Right lobe of liver (tissue), 6 donors: ENCODE measurements around the gene CAMSAP2. TPM values are rescaled to one million over a fixed set of nuclear protein-coding genes. Genes with fewer than 3 reads are reported as not detected.

Experiments used
- ATAC-seq, 4 donors: fragments of 200-7000 bp; cut with Tn5 transposase; one replicate each; pipeline ENCODE4 v1.9.1; 2020; ENCODE audit warnings: mild to moderate bottlenecking in 4 of 4, moderate library complexity in 4 of 4
- DNase-seq, 3 donors: peaks; one replicate each; pipeline ENCODE4 v3.0.0-alpha.2; 2020
- H3K27ac ChIP-seq, 3 donors: fragments of 200-600 bp; one replicate each; pipeline ENCODE4 v1.8.0; 2022
- H3K27me3 ChIP-seq, 2 donors: fragments of 200-600 bp; one replicate each; pipeline ENCODE4 v1.8.0; 2022
- H3K36me3 ChIP-seq, 4 donors: fragments of 200-600 bp; sonication (generic) in 1 of 4; one replicate each; pipeline versions ENCODE4 v1.5.1 to v1.8.0; 2017 to 2022; ENCODE audit warnings: control low read depth in 1 of 4
- H3K4me1 ChIP-seq, 4 donors: fragments of 200-600 bp; sonication (generic) in 1 of 4; one replicate each; pipeline versions ENCODE4 v1.5.1 to v1.8.0; 2017 to 2022; ENCODE audit warnings: control low read depth in 1 of 4
- H3K4me3 ChIP-seq, 3 donors: fragments of 200-600 bp; one replicate each; pipeline ENCODE4 v1.8.0; 2022
- H3K9me3 ChIP-seq, 4 donors: fragments of 200-600 bp; sonication (generic) in 1 of 4; one replicate each; pipeline versions ENCODE4 v1.5.1 to v1.8.0; 2017 to 2022; ENCODE audit warnings: control low read depth in 1 of 4
- CTCF ChIP-seq, 4 donors: fragments of 200-600 bp in 3 of 4; fragments of 450-650 bp in 1 of 4; IDR thresholded peaks; one replicate each; pipeline versions ENCODE4 v1.5.1 to v1.8.0; 2016 to 2022; ENCODE audit warnings: antibody characterized with exemption in 4 of 4, mild to moderate bottlenecking in 2 of 4
- POLR2A ChIP-seq: fragments of 450-650 bp; IDR thresholded peaks from one replicate; pipeline ENCODE4 v1.6.1; 2017; ENCODE audit warnings: antibody characterized with exemption, mild to moderate bottlenecking
- WGBS: methylation state at CpG from one replicate; pipeline ENCODE4 v1.1.6; 2018; ENCODE audit warnings: low coverage, low lambda C conversion rate; ENCODE audit not compliant: insufficient coverage; ENCODE audit errors: missing lambda C conversion rate; 5-methylcytosine and 5-hydroxymethylcytosine counted together
- intact Hi-C, 2 donors: fragments of 100-400 bp; cut with DNase I; formaldehyde crosslinking; loops; one replicate each; pipeline versions ENCODE4 v1.11.2 to v1.14.1; 2022
- total RNA-seq, 6 experiments: library from RNA; depleted of rRNA in 2 of 6; stranded (reverse); fragments of >200 nt in 2 of 6; fragmentation: NEBNext Ultra II Directional in 3 of 6; extraction: Animal tissue kit (Norgen Biotek cat#: 25700) in 3 of 6; gene quantifications; one replicate each; pipeline versions ENCODE4 v1.1.0 to v1.2.4, GENCODE V29; 2016 to 2023
- donor health status: DM: no; HTN: yes; CAD: no.
- donor health status: DM: no; HTN: no; CAD: no.
- donor health status: DM: no; HTN: no; CAD: no.
- donor health status: DM: no; HTN: yes; CAD: no.
- donor health status: DM: no; HTN: yes; CAD: no.

Gene CAMSAP2
- total RNA-seq, 6 experiments from 2014 or later: 4.0 to 12.5 (median 8.0) TPM

GRCh38 chr1:200885623-200886402 lies 147.1 kb downstream of the CAMSAP2 start:
- no peaks in the 10 kb centered on the region for H3K9me3 ChIP-seq
- intact Hi-C loops: no loop called here
- H3K4me1 ChIP-seq: peaks cover 0 to 7% (median 0%) of the 10 kb centered on the region in 4 donors
- no peaks in the 10 kb centered on the region for H3K36me3 ChIP-seq
- 78% methylated on average over 6 of the region's 6 CpGs for WGBS
- ATAC-seq (no peak), DNase-seq (no peak)
- no peaks in the 10 kb centered on the region for H3K27me3 ChIP-seq
- H3K27ac ChIP-seq: no peak overlapping the region
- H3K4me3 ChIP-seq: no peak overlapping the region
- TF ChIP-seq CTCF (IDR thresholded peaks at IDR 0.05) (no peak), POLR2A (no peak)

GRCh38 chr1:200886594-200886993 lies 147.9 kb downstream of the CAMSAP2 start:
- TF ChIP-seq CTCF (IDR thresholded peaks at IDR 0.05) (no peak), POLR2A (no peak)
- no peak overlapping the region for H3K4me3 ChIP-seq
- H3K4me1 ChIP-seq: peaks cover 0 to 15% (median 4%) of the 10 kb centered on the region in 4 donors
- intact Hi-C loops: no loop called here
- 84% methylated on average over 2 of the region's 2 CpGs for WGBS
- no peak for DNase-seq
- ATAC-seq: no peak
- no peak overlapping the region for H3K27ac ChIP-seq
- H3K36me3 ChIP-seq: no peaks in the 10 kb centered on the region
- no peaks in the 10 kb centered on the region for H3K9me3 ChIP-seq
- H3K27me3 ChIP-seq: no peaks in the 10 kb centered on the region

DNA sequence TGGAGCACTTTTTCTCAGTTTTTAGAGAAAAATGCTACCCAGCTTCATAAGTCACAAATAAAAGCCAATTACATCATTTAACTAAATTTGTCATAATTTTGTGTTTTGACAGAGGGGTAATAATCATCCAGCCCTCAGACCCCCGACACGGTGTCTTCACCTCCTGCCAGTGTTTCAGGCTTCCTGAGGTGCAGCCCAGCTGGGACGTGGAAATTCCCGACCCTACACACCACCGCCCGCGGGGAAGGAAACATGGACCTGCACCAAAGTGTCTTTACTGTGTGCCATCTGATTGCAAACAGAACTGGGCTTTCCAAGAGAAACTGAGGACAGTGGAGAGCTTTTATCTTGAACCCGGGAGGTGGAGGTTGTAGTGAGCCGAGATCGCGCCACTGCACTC lies 148.3 kb downstream of the CAMSAP2 start:
- H3K9me3 ChIP-seq: no peaks in the 10 kb centered on the region

GRCh38 chr1:200887772-200888348 lies 149.2 kb downstream of the CAMSAP2 start:
- DNase-seq: no peak
- Histone ChIP-seq H3K27me3 (no peaks in the 10 kb centered on the region), H3K4me1 (peaks cover 0 to 18% (median 4%) of the 10 kb centered on the region in 4 donors), H3K27ac (no peak overlapping the region), H3K9me3 (no peaks in the 10 kb centered on the region), H3K36me3 (no peaks in the 10 kb centered on the region), H3K4me3 (no peak overlapping the region)
- intact Hi-C loops: no loop called here
- ATAC-seq: no peak
- TF ChIP-seq CTCF (IDR thresholded peaks at IDR 0.05) (no peak), POLR2A (no peak)
- 54% methylated on average over 6 of the region's 9 CpGs for WGBS

More for the DNA sequence above, 148.3 kb downstream of the CAMSAP2 start:
- Histone ChIP-seq H3K4me3 (no peak overlapping the region), H3K36me3 (no peaks in the 10 kb centered on the region), H3K4me1 (peaks cover 0 to 18% (median 4%) of the 10 kb centered on the region in 4 donors), H3K27ac (no peak overlapping the region), H3K27me3 (no peaks in the 10 kb centered on the region)
- WGBS: 45% methylated on average over 7 of the region's 11 CpGs
- intact Hi-C loops: no loop called here
- DNase-seq (no peak), ATAC-seq (no peak)
- TF ChIP-seq CTCF (IDR thresholded peaks at IDR 0.05) (no peak), POLR2A (no peak)
